H9 (cell line): ENCODE results near the gene NAB2. TPM values are rescaled to one million over a fixed set of nuclear protein-coding genes. Genes with fewer than 3 reads are reported as not detected.
A peak's percentile ranks its signal among the peaks of the same experiment; 100 is the strongest.

ENCODE experiments used
- DNase-seq: peaks from one replicate; pipeline ENCODE4 v3.0.0-alpha.2; 2017
- H2AFZ ChIP-seq: one replicate; pipeline ENCODE4 v1.6.1; 2013; ENCODE audit warnings: mild to moderate bottlenecking, low read length, control low read depth, moderate library complexity
- H2AK5ac ChIP-seq: 2 replicates; pipeline ENCODE4 v1.6.1; 2013; ENCODE audit warnings: low read length, control low read depth, mixed read lengths; ENCODE audit not compliant: insufficient read length
- H2BK120ac ChIP-seq: one replicate; pipeline ENCODE4 v1.6.1; 2013; ENCODE audit warnings: low read depth, mild to moderate bottlenecking, low read length, control low read depth, inconsistent platforms; ENCODE audit not compliant: poor library complexity, severe bottlenecking
- H2BK12ac ChIP-seq: 2 replicates; pipeline ENCODE4 v1.6.1; 2013; ENCODE audit warnings: low read length, control low read depth, mixed read lengths, low read depth; ENCODE audit not compliant: insufficient read length
- H2BK15ac ChIP-seq: 2 replicates; pipeline ENCODE4 v1.6.1; 2013; ENCODE audit warnings: low read depth, low read length, control low read depth
- H2BK20ac ChIP-seq: one replicate; pipeline ENCODE4 v1.6.1; 2013; ENCODE audit warnings: low read depth, mild to moderate bottlenecking, low read length, control low read depth, inconsistent platforms; ENCODE audit not compliant: poor library complexity, severe bottlenecking
- H2BK5ac ChIP-seq: 2 replicates; pipeline ENCODE4 v1.6.1; 2013; ENCODE audit warnings: low read length, control low read depth, mixed read lengths; ENCODE audit not compliant: insufficient read length
- H3K14ac ChIP-seq: 2 replicates; pipeline ENCODE4 v1.6.1; 2013; ENCODE audit warnings: low read length, control low read depth; ENCODE audit not compliant: insufficient read depth
- H3K18ac ChIP-seq: 2 replicates; pipeline ENCODE4 v1.6.1; 2013; ENCODE audit warnings: low read depth, mild to moderate bottlenecking, mixed read lengths, low read length, control low read depth; ENCODE audit not compliant: insufficient read length
- H3K23ac ChIP-seq: 2 replicates; pipeline ENCODE4 v1.6.1; 2013; ENCODE audit warnings: low read length, control low read depth, mixed read lengths, low read depth; ENCODE audit not compliant: insufficient read length
- H3K23me2 ChIP-seq: 2 replicates; pipeline ENCODE4 v1.6.1; 2013; ENCODE audit warnings: low read depth, mild to moderate bottlenecking, mixed read lengths, low read length, control low read depth; ENCODE audit not compliant: insufficient read length, poor library complexity, severe bottlenecking
- H3K27ac ChIP-seq: 2 replicates; pipeline ENCODE4 v1.5.1; 2013; ENCODE audit warnings: low read length, control low read depth, mixed read lengths, low read depth; ENCODE audit not compliant: insufficient read length
- H3K27me3 ChIP-seq: 2 replicates; pipeline ENCODE4 v1.6.1; 2013; ENCODE audit warnings: low read length, control low read depth, inconsistent platforms; ENCODE audit not compliant: insufficient read depth
- H3K4ac ChIP-seq: 2 replicates; pipeline ENCODE4 v1.6.1; 2013; ENCODE audit warnings: low read depth, mild to moderate bottlenecking, control low read depth, inconsistent platforms, low read length, moderate library complexity
- H3K4me1 ChIP-seq: 2 replicates; pipeline ENCODE4 v1.6.1; 2013; ENCODE audit warnings: low read length, control low read depth, inconsistent platforms; ENCODE audit not compliant: insufficient read depth
- H3K4me2 ChIP-seq: 2 replicates; pipeline ENCODE4 v1.6.1; 2013; ENCODE audit warnings: low read length, control low read depth, mixed read lengths; ENCODE audit not compliant: insufficient read length, insufficient read depth
- H3K56ac ChIP-seq: 2 replicates; pipeline ENCODE4 v1.6.1; 2013; ENCODE audit warnings: low read depth, mild to moderate bottlenecking, mixed read lengths, low read length, control low read depth; ENCODE audit not compliant: insufficient read length
- H3K79me1 ChIP-seq: 2 replicates; pipeline ENCODE4 v1.6.1; 2013; ENCODE audit warnings: low read depth, mild to moderate bottlenecking, moderate library complexity, low read length, control low read depth, inconsistent platforms; ENCODE audit not compliant: insufficient read depth, poor library complexity, severe bottlenecking
- H3K79me2 ChIP-seq: 2 replicates; pipeline ENCODE4 v1.6.1; 2013; ENCODE audit warnings: low read length, control low read depth, inconsistent platforms; ENCODE audit not compliant: insufficient read depth
- H3K9ac ChIP-seq: 2 replicates; pipeline ENCODE4 v1.6.1; 2013; ENCODE audit warnings: low read length, control low read depth, mixed read lengths; ENCODE audit not compliant: insufficient read length; ENCODE audit errors: extremely low read depth
- H3K9me3 ChIP-seq: one replicate; pipeline ENCODE4 v1.6.1; 2013; ENCODE audit warnings: low read depth, low read length, inconsistent platforms; ENCODE audit not compliant: control insufficient read depth
- H3T11ph ChIP-seq: one replicate; pipeline ENCODE4 v1.6.1; 2013; ENCODE audit warnings: mild to moderate bottlenecking, low read length, control low read depth, inconsistent platforms
- H4K20me1 ChIP-seq: one replicate; pipeline ENCODE4 v1.6.1; 2013; ENCODE audit not compliant: control insufficient read depth, insufficient read length, insufficient read depth
- H4K5ac ChIP-seq: 2 replicates; pipeline ENCODE4 v1.6.1; 2013; ENCODE audit warnings: low read depth, mild to moderate bottlenecking, mixed read lengths, low read length, control low read depth; ENCODE audit not compliant: insufficient read length
- H4K8ac ChIP-seq: replicated peaks from 2 replicates; pipeline ENCODE4 v1.6.1; 2013; ENCODE audit warnings: low read length, control low read depth, mixed read lengths, low read depth; ENCODE audit not compliant: insufficient read length
- H4K91ac ChIP-seq: 2 replicates; pipeline ENCODE4 v1.6.1; 2013; ENCODE audit warnings: low read depth, mild to moderate bottlenecking, moderate library complexity, mixed read lengths, low read length, control low read depth; ENCODE audit not compliant: insufficient read length
- H3K27ac Mint-ChIP-seq, 3 experiments: 2 replicates in 2 of 3; 3 replicates in 1 of 3; pipeline ENCODE4 v1.8.0; 2020 to 2021; ENCODE audit warnings: mixed read lengths in 3 of 3, mild to moderate bottlenecking in 1 of 3, moderate library complexity in 1 of 3
- H3K27me3 Mint-ChIP-seq: 2 replicates; pipeline ENCODE4 v1.8.0; 2021; ENCODE audit warnings: low read depth, mild to moderate bottlenecking, moderate library complexity, mixed read lengths
- H3K36me3 Mint-ChIP-seq, 3 experiments: 2 replicates in 2 of 3; 3 replicates in 1 of 3; pipeline ENCODE4 v1.8.0; 2020 to 2021; ENCODE audit warnings: low read depth in 3 of 3, mixed read lengths in 3 of 3; ENCODE audit not compliant: insufficient read depth in 1 of 3
- H3K4me1 Mint-ChIP-seq, 2 experiments: 2 replicates each; pipeline ENCODE4 v1.8.0; 2020; ENCODE audit warnings: mixed read lengths in 2 of 2
- H3K4me3 Mint-ChIP-seq, 2 experiments: 2 replicates in 1 of 2; 3 replicates in 1 of 2; pipeline ENCODE4 v1.8.0; 2020 to 2021; ENCODE audit warnings: mild to moderate bottlenecking in 2 of 2, mixed read lengths in 2 of 2, moderate library complexity in 1 of 2
- H3K9me3 Mint-ChIP-seq, 2 experiments: 2 replicates in 1 of 2; 3 replicates in 1 of 2; pipeline ENCODE4 v1.8.0; 2020; ENCODE audit warnings: mild to moderate bottlenecking in 2 of 2, mixed read lengths in 2 of 2, moderate library complexity in 1 of 2
- CTCF ChIP-seq: fragments of 200-600 bp; sonication (generic); conservative IDR thresholded peaks from 3 replicates; pipeline ENCODE4 v1.8.0; 2021; ENCODE audit warnings: antibody characterized with exemption, mild to moderate bottlenecking
- WGBS: extraction: QIAGEN DNeasy Blood & Tissue Kit; methylation state at CpG from one replicate; pipeline ENCODE4 v1.1.7; 2013; ENCODE audit warnings: missing lambda C conversion rate, low lambda C conversion rate, mixed read lengths; ENCODE audit not compliant: insufficient read length; ENCODE audit errors: extremely low coverage; 5-methylcytosine and 5-hydroxymethylcytosine counted together
- total RNA-seq: library from RNA; stranded (reverse); gene quantifications from 2 replicates; pipeline ENCODE4 v1.2.1, GENCODE V29; 2021

The NAB2 gene
- total RNA-seq, 1 experiment from 2014 or later, result 67.8 TPM

- no peak for DNase-seq
- Histone ChIP-seq H3K27me3 (no peaks in the 10 kb centered on the region), H3K14ac (no peak overlapping the region), H2BK120ac (no peak overlapping the region), H4K5ac (no peak overlapping the region), H4K8ac (no peak overlapping the region), H3K23ac (no peak overlapping the region), H3K9ac (no peak overlapping the region), H3K79me2 (no peaks in the 10 kb centered on the region), H2BK12ac (no peak overlapping the region), H2BK20ac (no peak overlapping the region), H2BK5ac (no peak overlapping the region), H3K9me3 (no peaks in the 10 kb centered on the region), H2AK5ac (no peak overlapping the region), H2AFZ (no peak overlapping the region), H2BK15ac (no peak overlapping the region), H3K23me2 (no peaks in the 10 kb centered on the region), H4K20me1 (no peaks in the 10 kb centered on the region), H3K27ac (no peak overlapping the region), H3K4ac (no peak overlapping the region), H3K18ac (no peak overlapping the region), H4K91ac (no peak overlapping the region), H3T11ph (no peak overlapping the region), H3K4me2 (no peak overlapping the region), H3K79me1 (no peaks in the 10 kb centered on the region), H3K4me1 (no peaks in the 10 kb centered on the region), H3K56ac (no peak overlapping the region)
- H3K27me3 Mint-ChIP-seq, result no peaks in the 10 kb centered on the region
- H3K4me3 Mint-ChIP-seq, result no peak overlapping the region
- H3K27ac Mint-ChIP-seq, result peak overlapping the region in 2 of 3 experiments; percentile 49 to 53; a peak in 2 of 7 replicates
- H3K4me1 Mint-ChIP-seq, result peaks cover 8 to 27% of the 10 kb centered on the region in 2 experiments
- no peaks in the 10 kb centered on the region for H3K9me3 Mint-ChIP-seq
- peaks cover 34 to 90% (median 88%) of the 10 kb centered on the region in 3 experiments; a peak in 6 of 7 replicates for H3K36me3 Mint-ChIP-seq
- no CpG with 5 or more reads among the region's 9 CpGs for WGBS
- TF ChIP-seq CTCF, result no peak
Observed at GRCh38 chr12:57142121-57142520, 53.2 kb downstream of the NAB2 start.
